Measurements from ENCODE around the gene FAM210A. TPM values are rescaled to one million over a fixed set of nuclear protein-coding genes. Genes with fewer than 3 reads are reported as not detected.
A peak's percentile ranks its signal among the peaks of the same experiment; 100 is the strongest.
"Not testable (repeated sequence)": the region's sequence is repeated elsewhere in the genome, so short reads cannot be mapped to it uniquely, and the experiment has no call there.

The FAM210A gene
- 14.5 and 15.7 TPM in 2 replicates for total RNA-seq (2014; rRNA removed; shearing (Covaris generic))

- DNase-seq (ENCODE audit: low read depth) = peak; percentile 96
These were observed at the start of gene FAM210A, which contains the start of gene RNMT for GRCh38 chr18:13726232-13726971. TSS of gene FAM210A (minus strand) at chr18:13726558. CDS start at chr18:13682077, 44,481 bp downstream. TSS of gene RNMT (plus strand) at chr18:13726673. CDS start at chr18:13731518, 4,845 bp downstream.

- no peak for DNase-seq (ENCODE audit: low read depth)
These were observed 48.7 kb upstream of the FAM210A start for GRCh38 chr18:13775058-13775457.

- DNase-seq (ENCODE audit: low read depth) = no peak
These were observed 36.5 kb upstream of the FAM210A start for GRCh38 chr18:13762690-13763439.

GRCh38 chr18:13760047-13760446, 33.7 kb upstream of the FAM210A start:
- no peak for DNase-seq (ENCODE audit: low read depth)

- DNase-seq (ENCODE audit: low read depth) = no peak
These were observed 32.3 kb upstream of the FAM210A start for GRCh38 chr18:13758622-13759021.

GRCh38 chr18:13756671-13757070, 30.3 kb upstream of the FAM210A start:
- no peak for DNase-seq (ENCODE audit: low read depth)

- DNase-seq (ENCODE audit: low read depth) = no peak
These were observed 29.9 kb upstream of the FAM210A start for GRCh38 chr18:13756261-13756660.

- DNase-seq (ENCODE audit: low read depth) = not testable (repeated sequence)
These were observed 25.2 kb upstream of the FAM210A start for GRCh38 chr18:13751599-13751998.

- no peak for DNase-seq (ENCODE audit: low read depth)
These were observed 20.3 kb upstream of the FAM210A start for GRCh38 chr18:13746633-13747032.

GRCh38 chr18:13745696-13746095, 19.3 kb upstream of the FAM210A start:
- no peak for DNase-seq (ENCODE audit: low read depth)

GRCh38 chr18:13735681-13736080, 9.3 kb upstream of the FAM210A start:
- DNase-seq (ENCODE audit: low read depth) = no peak

- DNase-seq (ENCODE audit: low read depth) = no peak
These were observed 4.1 kb upstream of the FAM210A start for GRCh38 chr18:13730481-13730880.

GRCh38 chr18:13726972-13727331, 594 bp upstream of the FAM210A start:
- DNase-seq (ENCODE audit: low read depth) = peak; percentile 30

GRCh38 chr18:13725566-13726231, 659 bp downstream of the FAM210A start:
- no peak for DNase-seq (ENCODE audit: low read depth)

- no peak for DNase-seq (ENCODE audit: low read depth)
These were observed 5.5 kb downstream of the FAM210A start for GRCh38 chr18:13720847-13721246.

GRCh38 chr18:13720123-13720522, 6.2 kb downstream of the FAM210A start:
- DNase-seq (ENCODE audit: low read depth) = no peak

GRCh38 chr18:13716916-13717315, 9.4 kb downstream of the FAM210A start:
- no peak for DNase-seq (ENCODE audit: low read depth)

- no peak for DNase-seq (ENCODE audit: low read depth)
These were observed 11.0 kb downstream of the FAM210A start for GRCh38 chr18:13715330-13715729.

- no peak for DNase-seq (ENCODE audit: low read depth)
These were observed 12.8 kb downstream of the FAM210A start for GRCh38 chr18:13713455-13714055.

GRCh38 chr18:13712400-13713131, 13.8 kb downstream of the FAM210A start:
- DNase-seq (ENCODE audit: low read depth) = no peak

GRCh38 chr18:13710414-13710831, 15.9 kb downstream of the FAM210A start:
- DNase-seq (ENCODE audit: low read depth) = peak; percentile 19
